GM18870 (cell line): ENCODE measurements around the gene FBXL5.
A peak's percentile ranks its signal among the peaks of the same experiment; 100 is the strongest.
"Not testable (repeated sequence)": the region's sequence is repeated elsewhere in the genome, so short reads cannot be mapped to it uniquely, and the experiment has no call there.

Source experiments
- ATAC-seq: cut with Tn5 transposase; IDR thresholded peaks from one replicate; pipeline ENCODE4 v1.9.1; 2021; ENCODE audit warnings: moderate library complexity; ENCODE audit not compliant: unreplicated experiment

FBXL5 gene

DNA sequence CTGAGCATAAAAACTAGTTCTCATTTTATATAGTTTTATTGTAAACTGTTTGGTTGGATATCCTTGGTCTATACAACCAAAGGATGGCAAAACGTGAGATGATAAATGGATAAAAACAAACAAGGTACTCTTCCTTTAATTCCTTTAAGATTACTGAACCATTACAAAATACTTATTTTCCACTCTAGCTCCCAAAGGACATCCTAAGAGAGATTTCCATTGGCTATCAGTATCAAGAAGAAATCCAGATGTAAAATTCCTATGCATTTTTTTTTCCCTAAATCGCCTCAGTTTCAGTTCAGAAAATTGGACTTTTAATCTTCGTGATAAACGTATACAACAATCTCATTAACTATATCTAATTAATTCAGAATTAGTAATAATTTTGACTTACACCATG, 2.3 kb downstream of the FBXL5 start:
- no peak for ATAC-seq

DNA sequence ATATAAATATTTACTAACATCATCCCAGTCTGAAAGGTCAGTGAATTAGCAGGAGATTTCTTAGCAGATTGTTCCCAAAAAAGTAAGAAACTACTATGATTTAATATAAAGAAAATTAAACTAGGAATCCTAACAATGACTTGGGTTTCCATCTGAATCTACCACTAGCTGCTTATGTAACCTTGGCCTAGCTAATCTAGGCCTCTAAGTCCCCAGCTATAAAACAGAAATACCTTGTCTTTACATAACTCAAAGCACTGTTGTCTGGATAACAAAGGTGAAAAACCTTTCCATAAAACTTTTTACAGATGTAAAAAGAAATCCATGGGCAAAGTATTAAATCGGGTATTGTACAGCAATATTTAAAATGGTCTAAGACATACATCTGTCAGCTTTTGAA, 3.0 kb downstream of the FBXL5 start:
- no peak for ATAC-seq

GRCh38 chr4:15651676-15652075, 3.5 kb downstream of the FBXL5 start:
- ATAC-seq, result no peak

- peak; percentile 57 for ATAC-seq
Observed at GRCh38 chr4:15649914-15650545, 5.1 kb downstream of the FBXL5 start.

DNA sequence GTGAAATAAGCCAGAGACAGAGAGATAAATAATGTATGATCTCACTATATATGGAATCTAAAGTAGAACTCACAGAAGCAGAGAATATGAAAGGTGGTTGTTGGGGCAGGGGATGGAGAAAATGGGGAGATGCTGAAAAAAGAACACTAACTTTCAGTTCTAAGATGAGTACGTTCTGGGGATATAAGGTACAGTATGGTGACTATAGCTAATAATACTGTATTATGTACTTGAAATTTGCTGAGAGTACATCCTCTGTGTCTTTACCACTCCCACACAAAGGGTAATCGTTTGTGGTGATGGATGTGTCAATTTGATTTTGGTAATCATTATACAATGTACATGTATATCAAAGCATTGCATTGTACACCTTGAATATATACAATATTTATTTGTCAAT, 6.6 kb downstream of the FBXL5 start:
- peak; percentile 55 for ATAC-seq

DNA sequence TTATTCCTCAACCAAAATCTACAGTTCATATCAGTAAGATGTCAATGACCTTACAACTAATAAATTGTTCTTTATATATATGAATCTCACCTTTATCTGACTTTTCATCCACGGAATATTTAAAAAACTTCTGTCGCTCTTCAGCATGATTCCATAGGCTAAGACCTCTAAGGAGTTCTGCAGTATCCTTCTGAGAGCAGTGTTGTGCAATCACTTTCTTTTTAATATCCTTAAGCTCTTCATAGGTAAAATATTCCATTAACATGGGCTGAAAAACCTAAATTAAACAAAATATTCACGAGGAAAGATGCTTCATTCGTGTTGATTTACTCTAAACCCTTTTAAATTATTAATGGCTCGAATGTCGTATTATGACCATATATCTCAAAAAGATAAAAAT, 16.7 kb downstream of the FBXL5 start:
- ATAC-seq, result no peak

DNA sequence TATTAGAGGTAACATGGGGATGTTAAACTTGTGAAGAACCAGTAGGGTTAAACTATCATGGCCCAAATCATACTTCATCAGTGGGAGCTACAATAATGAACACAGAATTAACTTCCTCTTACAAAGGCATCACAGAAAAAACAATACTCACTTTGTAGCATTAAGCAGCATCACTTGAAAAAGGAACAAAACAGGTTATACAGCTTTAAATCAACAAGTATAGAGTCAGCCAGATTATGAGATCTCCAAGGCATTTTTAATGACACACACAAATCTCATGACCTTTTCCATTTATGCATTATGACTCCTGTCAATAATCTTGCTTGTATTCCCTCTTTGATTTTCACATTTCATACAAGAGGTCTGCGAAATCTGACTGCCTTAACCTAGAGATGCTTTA, 18.3 kb downstream of the FBXL5 start:
- no peak for ATAC-seq

DNA sequence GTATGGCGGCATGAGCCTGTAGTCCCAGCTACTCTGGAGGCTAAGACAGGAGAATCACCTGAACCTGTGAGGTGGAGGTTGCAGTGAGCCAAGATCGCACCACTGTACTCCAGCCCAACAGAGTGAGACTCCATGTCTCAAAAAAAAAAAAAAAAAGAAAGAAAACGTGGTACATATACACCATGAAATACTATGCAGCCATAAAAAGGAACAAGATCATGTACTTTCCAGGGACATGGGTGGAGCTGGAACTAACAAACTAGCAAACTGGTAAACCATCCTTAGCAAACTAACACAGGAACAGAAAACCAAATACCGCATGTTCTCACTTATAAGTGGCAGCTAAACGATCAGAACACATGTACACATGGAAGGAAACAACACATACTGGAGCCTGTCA, 37.8 kb downstream of the FBXL5 start:
- ATAC-seq, result not testable (repeated sequence)

- not testable (repeated sequence) for ATAC-seq
Observed at GRCh38 chr4:15614891-15615290, 40.3 kb downstream of the FBXL5 start.

DNA sequence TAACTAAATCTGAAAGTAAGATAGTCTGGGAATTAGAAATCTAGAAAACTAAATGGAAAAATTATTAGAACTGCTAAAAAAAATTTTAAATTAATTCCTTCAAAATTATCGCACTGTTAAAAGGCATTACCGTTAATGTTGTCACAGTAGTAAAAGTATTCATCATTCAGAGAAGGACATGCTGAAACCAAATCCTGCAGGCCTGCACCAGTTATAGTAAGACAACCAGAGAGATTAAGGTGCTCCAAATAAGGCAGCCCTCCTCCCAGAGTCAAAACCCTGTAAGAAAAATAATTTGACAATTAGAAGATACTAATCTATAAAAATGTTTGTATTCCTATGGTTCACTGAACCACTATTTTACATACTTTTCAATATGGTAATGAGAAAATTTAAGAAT, 43.0 kb downstream of the FBXL5 start:
- ATAC-seq, result no peak

- no peak for ATAC-seq
Observed at GRCh38 chr4:15610855-15611254, 44.3 kb downstream of the FBXL5 start.

GRCh38 chr4:15605537-15605936, 49.6 kb downstream of the FBXL5 start:
- no peak for ATAC-seq

DNA sequence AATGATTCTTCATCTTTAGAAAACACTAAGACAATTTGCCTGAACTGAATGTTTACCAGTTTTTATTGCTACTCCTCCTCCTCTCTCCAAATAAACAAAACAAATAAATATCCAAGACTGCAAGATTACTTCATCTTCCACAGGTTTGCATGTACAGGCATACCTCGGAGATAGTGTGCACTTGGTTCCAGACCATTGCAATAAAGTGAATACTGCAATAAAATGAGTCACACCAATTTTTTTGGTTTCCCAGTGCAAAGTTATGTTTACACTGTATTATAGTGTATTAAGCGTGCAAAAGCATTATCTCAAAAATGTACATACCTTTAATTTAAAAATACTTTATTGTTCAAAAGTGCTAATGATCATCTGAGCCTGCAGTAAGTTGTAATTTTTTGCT, 53.3 kb downstream of the FBXL5 start:
- no peak for ATAC-seq

- ATAC-seq, result no peak
Observed at GRCh38 chr4:15600176-15600575, 55.0 kb downstream of the FBXL5 start.

DNA sequence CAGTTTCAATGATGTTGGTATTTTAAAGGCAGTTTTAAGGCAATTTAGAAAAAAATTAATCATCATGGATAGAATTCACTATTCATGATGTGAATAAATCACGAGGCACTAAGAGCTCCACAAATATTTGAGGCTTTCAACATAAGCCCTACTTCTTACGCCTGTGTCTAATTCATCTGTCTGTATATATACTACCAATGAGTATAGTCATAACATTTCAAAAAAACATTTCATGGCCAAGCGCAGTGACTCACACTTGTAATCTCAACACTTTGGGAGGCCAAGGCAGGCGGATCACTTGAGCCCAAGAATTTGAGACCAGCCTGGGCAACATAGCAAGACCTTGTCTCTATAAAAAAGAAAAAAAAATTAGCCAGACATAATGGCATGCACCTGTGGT, 56.5 kb downstream of the FBXL5 start:
- ATAC-seq, result no peak

GRCh38 chr4:15592799-15593198, 62.4 kb downstream of the FBXL5 start:
- no peak for ATAC-seq

GRCh38 chr4:15587649-15588048, 67.5 kb downstream of the FBXL5 start:
- ATAC-seq, result no peak

GRCh38 chr4:15586066-15586465, 69.1 kb downstream of the FBXL5 start:
- ATAC-seq, result no peak

DNA sequence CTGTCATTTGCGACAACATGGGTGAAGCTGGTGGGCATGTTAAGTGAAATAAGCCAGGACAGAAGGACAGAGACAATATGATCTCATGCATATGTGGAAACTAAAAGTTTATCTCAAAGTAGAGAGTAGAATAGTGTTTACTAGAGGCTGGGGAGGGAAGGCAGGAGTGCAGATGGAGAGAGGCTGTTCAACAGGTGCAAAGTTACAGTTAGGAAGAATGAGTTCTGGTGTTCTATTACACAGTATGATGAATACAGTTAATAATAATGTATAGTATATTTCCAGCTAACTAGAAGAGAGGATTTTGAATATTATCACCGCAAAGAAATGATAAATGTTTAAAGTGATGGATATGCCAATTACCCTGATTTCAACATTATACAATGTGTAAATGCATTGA, 69.8 kb downstream of the FBXL5 start:
- no peak for ATAC-seq

- no peak for ATAC-seq
Observed at GRCh38 chr4:15584785-15585184, 70.4 kb downstream of the FBXL5 start.

GRCh38 chr4:15577508-15577907, 77.6 kb downstream of the FBXL5 start:
- ATAC-seq, result no peak

GRCh38 chr4:15575966-15576365, 79.2 kb downstream of the FBXL5 start:
- no peak for ATAC-seq

DNA sequence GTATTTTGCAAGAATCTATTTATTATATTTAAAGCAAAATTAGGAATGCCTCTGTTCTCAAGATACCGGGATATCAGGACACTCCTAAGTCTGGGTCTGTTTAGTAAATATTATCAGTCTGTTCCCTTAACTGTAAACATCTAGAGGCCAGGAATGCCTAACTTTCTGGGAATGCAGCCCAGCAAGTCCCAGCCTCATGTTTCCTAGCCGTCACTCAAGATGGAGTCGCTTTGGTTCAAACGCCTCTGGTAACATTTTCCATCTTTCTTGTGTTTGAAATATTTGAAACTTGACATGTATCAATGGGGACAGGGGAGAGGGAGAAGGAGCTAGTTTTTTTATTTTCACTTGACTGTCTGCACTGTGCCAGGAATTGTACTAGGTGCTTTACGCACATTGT, 85.4 kb downstream of the FBXL5 start:
- no peak for ATAC-seq
